Endothelial cell of umbilical vein (primary cell): Measurements from ENCODE around the gene NKD1. TPM values are rescaled to one million over a fixed set of nuclear protein-coding genes. Genes with fewer than 3 reads are reported as not detected.

ENCODE experiments used
- BruUV-seq: library from RNA; stranded (reverse); fragments of 400-500 nt; replicated peaks from 2 replicates; lab custom pipeline; 2021; lab: Mats Ljungman, UMichigan
- CTCF ChIA-PET: fragments of 300-600, 350-600 bp; sonication (Branson Sonifier 250); formaldehyde crosslinking; loops from one replicate; lab custom pipeline; 2021; ENCODE audit warnings: antibody characterized with exemption, inconsistent platforms; lab: Charles Lee
- POLR2A ChIA-PET: fragments of 300-600, 350-600 bp; sonication (Branson Sonifier 250); formaldehyde crosslinking; loops from one replicate; lab custom pipeline; 2021; ENCODE audit warnings: antibody characterized with exemption, inconsistent platforms; lab: Charles Lee
- DNase-seq: peaks from one replicate; pipeline ENCODE4 v3.0.0-alpha.2; 2011; ENCODE audit warnings: low read depth, low spot score
- FAIRE-seq: peaks from 2 replicates; lab custom pipeline; 2011; peaks lifted over from hg19 to GRCh38; lab: Jason Lieb, UNC
- H2AFZ ChIP-seq: 2 replicates; pipeline ENCODE4 v1.6.0; 2012; ENCODE audit warnings: low read depth, low read length, control low read depth, inconsistent platforms
- H3K27ac ChIP-seq: 2 replicates; pipeline ENCODE4 v1.5.1; 2011; ENCODE audit warnings: low read depth, mild to moderate bottlenecking, control low read depth, low read length, moderate library complexity; ENCODE audit not compliant: insufficient read depth
- H3K27me3 ChIP-seq, 2 experiments: 2 replicates each; pipeline versions ENCODE4 v1.6.0 to v1.6.1; 2011; ENCODE audit warnings: low read length in 2 of 2, mixed read lengths in 1 of 2; ENCODE audit not compliant: control insufficient read depth in 2 of 2, insufficient read depth in 2 of 2
- H3K36me3 ChIP-seq, 2 experiments: 2 replicates in 1 of 2; 3 replicates in 1 of 2; pipeline ENCODE4 v1.5.1; 2011; ENCODE audit warnings: low read length in 2 of 2, mild to moderate bottlenecking in 1 of 2, moderate library complexity in 1 of 2; ENCODE audit not compliant: control insufficient read depth in 2 of 2, insufficient read depth in 2 of 2; ENCODE audit errors: extremely low read depth in 1 of 2
- H3K4me1 ChIP-seq: 3 replicates; pipeline ENCODE4 v1.5.1; 2011; ENCODE audit warnings: mild to moderate bottlenecking, low read length; ENCODE audit not compliant: control insufficient read depth, insufficient read depth; ENCODE audit errors: extremely low read depth
- H3K4me2 ChIP-seq: 2 replicates; pipeline ENCODE4 v1.6.1; 2011; ENCODE audit warnings: low read length, control low read depth, mixed read lengths; ENCODE audit not compliant: insufficient read depth
- H3K4me3 ChIP-seq, 3 experiments: fragments of 200-600 bp in 1 of 3; sonication (generic), shearing (Covaris generic) in 1 of 3; replicated peaks in 1 of 3; 2 replicates each; pipeline ENCODE4 v1.5.1; 2011 to 2016; ENCODE audit warnings: control low read depth in 3 of 3, low read length in 3 of 3, mild to moderate bottlenecking in 2 of 3, inconsistent platforms in 1 of 3, low read depth in 1 of 3, moderate library complexity in 1 of 3; ENCODE audit not compliant: insufficient read depth in 1 of 3
- H3K79me2 ChIP-seq: 2 replicates; pipeline ENCODE4 v1.6.0; 2012; ENCODE audit warnings: low read length, inconsistent platforms; ENCODE audit not compliant: control insufficient read depth, insufficient read depth
- H3K9ac ChIP-seq: replicated peaks from 2 replicates; pipeline ENCODE3; 2011; ENCODE audit warnings: low read length, control low read depth; ENCODE audit not compliant: insufficient read depth; ENCODE audit errors: extremely low read depth
- H3K9me1 ChIP-seq: replicated peaks from 3 replicates; pipeline ENCODE4 v1.6.0; 2011; ENCODE audit warnings: mild to moderate bottlenecking, low read length; ENCODE audit not compliant: control insufficient read depth, insufficient read depth; ENCODE audit errors: extremely low read depth
- H3K9me3 ChIP-seq: replicated peaks from 2 replicates; pipeline ENCODE4 v1.5.1; 2012; ENCODE audit warnings: low read length, inconsistent platforms; ENCODE audit not compliant: control insufficient read depth, insufficient read depth
- H4K20me1 ChIP-seq: replicated peaks from 2 replicates; pipeline ENCODE3; 2011; ENCODE audit warnings: mild to moderate bottlenecking, low read length; ENCODE audit not compliant: control insufficient read depth, insufficient read depth; ENCODE audit errors: extremely low read depth
- CTCF ChIP-seq, 2 donors: IDR thresholded peaks; 1 replicate in 1 of 2; 2 replicates in 1 of 2; pipeline ENCODE4 v1.5.1; 2011; ENCODE audit warnings: low read length in 2 of 2, mild to moderate bottlenecking in 2 of 2, moderate library complexity in 2 of 2, control low read depth in 1 of 2, inconsistent platforms in 1 of 2, low read depth in 1 of 2; ENCODE audit not compliant: insufficient read depth in 1 of 2; ENCODE audit errors: extremely low read depth in 1 of 2
- EZH2 ChIP-seq: IDR thresholded peaks from 2 replicates; pipeline ENCODE4 v1.6.1; 2012; ENCODE audit warnings: borderline replicate concordance, low read depth, mild to moderate bottlenecking, moderate library complexity, low read length, inconsistent platforms; ENCODE audit not compliant: severe bottlenecking
- GATA2 ChIP-seq: IDR thresholded peaks from 2 replicates; pipeline ENCODE4 v1.7.0; 2011; ENCODE audit warnings: low read depth, mild to moderate bottlenecking, moderate library complexity, mixed read lengths, low read length; ENCODE audit not compliant: insufficient read length, insufficient read depth
- JUN ChIP-seq: IDR thresholded peaks from 2 replicates; pipeline ENCODE4 v1.6.1; 2011; ENCODE audit warnings: borderline replicate concordance, low read depth; ENCODE audit not compliant: insufficient read length, insufficient read depth
- MYC ChIP-seq: IDR thresholded peaks from one replicate; pipeline ENCODE4 v1.6.1; 2011; ENCODE audit warnings: mild to moderate bottlenecking, low read depth, low read length
- POLR2A ChIP-seq: IDR thresholded peaks from 2 replicates; pipeline ENCODE4 v1.6.1; 2012; ENCODE audit warnings: low read depth, mild to moderate bottlenecking, control low read depth, low read length
- dilution Hi-C: fragments of 300-500 bp; cut with MboI; formaldehyde crosslinking; loops from one replicate; pipeline ENCODE4 v1.15.0; 2019; ENCODE audit warnings: low sequenced_read_pairs; ENCODE audit not compliant: extremely low pct_ligation_motif_present
- intact Hi-C: fragments of 100-400 bp; cut with micrococcal nuclease; formaldehyde crosslinking; loops from one replicate; pipeline ENCODE4 v1.10.0; 2022
- polyA plus RNA-seq, 4 experiments: library from polyadenylated mRNA; depleted of rRNA in 3 of 4; stranded (reverse) in 3 of 4; unstranded in 1 of 4; fragments of >200 nt; gene quantifications; 2 replicates each; pipeline versions ENCODE4 v1.2.1 to v1.2.3, GENCODE V29; 2011 to 2012; ENCODE audit warnings: missing spikeins in 1 of 4
- total RNA-seq: library from RNA; stranded (reverse); gene quantifications from 2 replicates; pipeline ENCODE4 v1.2.3, GENCODE V29; 2021
- TF ChIP-seq, protein P1 (sequence below): IDR thresholded peaks from 2 replicates; pipeline ENCODE4 v1.6.1; 2011; ENCODE audit not compliant: insufficient read depth, insufficient read length

The NKD1 gene
- total and polyA plus RNA-seq, 2 donors (not counting 3 experiments of a cell fraction or from before 2014, with no cell fraction given) = not detected

DNA sequence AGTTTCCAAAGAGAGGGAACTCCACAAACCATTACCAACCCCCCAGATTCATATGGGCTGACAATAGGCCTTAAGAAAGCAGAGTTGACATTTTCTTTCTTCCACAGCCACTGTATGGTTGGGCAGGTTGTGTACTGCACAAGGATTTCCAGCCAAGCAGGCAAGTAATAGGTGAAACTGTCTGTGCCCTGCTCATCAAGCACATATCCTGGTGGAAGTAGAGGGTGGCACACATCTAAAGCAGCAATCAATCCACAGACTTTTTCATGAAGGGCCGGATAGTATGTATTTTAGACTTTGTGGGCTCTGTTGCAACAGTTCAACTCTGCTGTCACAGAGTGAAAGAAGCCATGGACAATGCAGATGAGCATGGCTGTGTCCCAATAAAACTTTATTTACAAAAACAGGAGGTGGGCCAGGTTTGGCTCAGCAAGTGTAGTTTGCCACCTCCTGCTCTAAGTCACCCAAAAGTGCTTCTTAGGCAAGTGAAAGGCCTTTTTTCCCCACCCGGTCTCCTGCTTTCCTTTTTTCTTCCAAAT is 69.5 kb downstream of the NKD1 start:
- TF ChIP-seq, protein P1, sequence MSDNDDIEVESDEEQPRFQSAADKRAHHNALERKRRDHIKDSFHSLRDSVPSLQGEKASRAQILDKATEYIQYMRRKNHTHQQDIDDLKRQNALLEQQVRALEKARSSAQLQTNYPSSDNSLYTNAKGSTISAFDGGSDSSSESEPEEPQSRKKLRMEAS = no peak
- TF ChIP-seq JUN (no peak), EZH2 (no peak), POLR2A (no peak), MYC (no peak), GATA2 (no peak), CTCF (IDR thresholded peaks at IDR 0.05; ENCODE audit: extremely low read depth in 1 of 2, insufficient read depth in 1 of 2, low read depth in 1 of 2, low read length in 2 of 2) (no peak)
- FAIRE-seq = no peak
- H3K36me3 ChIP-seq = no peaks in the 10 kb centered on the region
- DNase-seq = no peak
- intact Hi-C loops = no loop called here
- H2AFZ ChIP-seq = no peak overlapping the region
- no peaks in the 10 kb centered on the region for H3K9me3 ChIP-seq
- CTCF ChIA-PET = interaction anchor here (1.3 kb wide), 1 partner anchor 48 kb away, joined by 5 read pairs; no protein-coding TSS in a partner anchor
- H3K27ac ChIP-seq = no peak overlapping the region
- H3K79me2 ChIP-seq = no peaks in the 10 kb centered on the region
- BruUV-seq = no TSS peak
- H3K4me1 ChIP-seq = no peaks in the 10 kb centered on the region
- H3K27me3 ChIP-seq = no peaks in the 10 kb centered on the region
- POLR2A ChIA-PET = no interaction called here
- H3K4me2 ChIP-seq = no peak overlapping the region
- dilution Hi-C loops = no loop called here
- no peak overlapping the region for H3K9ac ChIP-seq
- no peaks in the 10 kb centered on the region for H3K9me1 ChIP-seq
- no peaks in the 10 kb centered on the region for H4K20me1 ChIP-seq
- H3K4me3 ChIP-seq = no peak overlapping the region
